ENCODE results near the gene SFXN2. TPM values are rescaled to one million over a fixed set of nuclear protein-coding genes. Genes with fewer than 3 reads are reported as not detected.
"Not testable (repeated sequence)": the region's sequence is repeated elsewhere in the genome, so short reads cannot be mapped to it uniquely, and the experiment has no call there.

The SFXN2 gene
- total RNA-seq, 4 donors from 2014 or later, result 7.2 to 26.4 (median 11.3) TPM

DNA sequence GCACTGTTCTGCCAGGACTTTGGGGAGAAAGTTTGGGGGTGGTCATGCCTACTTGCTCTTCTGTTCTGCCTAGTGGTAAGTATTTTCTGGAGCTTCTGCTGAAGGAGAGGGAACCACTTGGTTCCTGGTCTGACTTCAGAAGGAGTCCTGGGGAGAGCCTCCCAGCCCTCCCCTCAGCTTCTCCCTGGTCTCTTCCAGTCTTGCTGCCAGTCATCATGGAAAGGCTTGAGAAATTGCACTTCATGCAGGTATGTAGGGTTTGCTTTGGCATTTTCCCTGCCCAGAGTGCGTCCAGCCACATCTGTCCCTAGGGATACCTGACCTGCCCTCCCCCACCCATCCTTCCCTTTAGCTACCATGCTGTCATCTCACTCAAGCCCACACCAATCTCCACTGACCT, 18.2 kb downstream of the SFXN2 start:
- no peaks in the 10 kb centered on the region for H3K27me3 ChIP-seq
- no peak overlapping the region for H3K27ac ChIP-seq
- H3K36me3 ChIP-seq, result peaks cover 0 to 72% (median 3%) of the 10 kb centered on the region in 3 donors
- TF ChIP-seq CTCF (IDR thresholded peaks at IDR 0.05) (no peak), EP300 (IDR thresholded peaks at IDR 0.05) (no peak), POLR2A (IDR thresholded peaks at IDR 0.05) (no peak)
- WGBS, 2 donors, result 83% methylated on average over 1 of the region's 1 CpG; no CpG with 5 or more reads in 1 of the 2 donors
- peaks cover 0 to 28% (median 7%) of the 10 kb centered on the region in 4 donors for H3K4me1 ChIP-seq
- no peak overlapping the region for H3K4me3 ChIP-seq
- DNase-seq (ENCODE audit: low spot score in 2 of 2), result no peak
- H3K9me3 ChIP-seq, result no peaks in the 10 kb centered on the region

- no peak for TF ChIP-seq EP300 (IDR thresholded peaks at IDR 0.05)
- no peak for TF ChIP-seq CTCF (IDR thresholded peaks at IDR 0.05)
- TF ChIP-seq POLR2A (IDR thresholded peaks at IDR 0.05), result no peak
- Histone ChIP-seq H3K9me3 (no peaks in the 10 kb centered on the region), H3K27ac (peak overlapping the region in 1 of 4 donors; percentile 62), H3K4me1 (peaks cover 0 to 21% (median 0%) of the 10 kb centered on the region in 4 donors), H3K27me3 (no peaks in the 10 kb centered on the region), H3K36me3 (peaks cover 0 to 63% (median 0%) of the 10 kb centered on the region in 3 donors), H3K4me3 (no peak overlapping the region)
- 56 to 64% methylated on average over 9 of the region's 9 CpGs for WGBS, 2 donors
- DNase-seq (ENCODE audit: low spot score in 2 of 2), result peak; percentile 44 to 70
Measured at GRCh38 chr10:102735065-102735562, 20.7 kb downstream of the SFXN2 start.

DNA sequence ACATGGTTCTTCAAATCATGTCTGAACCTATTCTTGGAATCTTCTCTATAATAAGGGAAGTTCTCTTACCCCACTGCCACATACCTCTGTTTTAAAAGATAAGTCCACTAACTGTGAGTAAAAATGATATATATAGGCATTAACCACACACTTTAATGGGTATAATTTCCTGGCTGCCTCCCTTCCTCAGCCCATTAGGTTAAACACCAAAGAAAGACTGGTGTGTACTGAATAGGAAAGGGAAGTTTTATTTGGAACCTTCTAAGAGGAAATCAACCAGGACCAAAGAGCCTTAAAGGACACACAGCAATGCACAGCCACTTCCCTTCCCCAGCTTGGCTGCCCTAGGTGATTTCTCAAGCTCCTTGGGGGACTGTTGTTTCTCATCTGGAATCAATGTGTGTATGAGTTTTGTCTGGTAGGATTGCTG, 24.3 kb downstream of the SFXN2 start:
- DNase-seq (ENCODE audit: low spot score in 2 of 2), result no peak
- H3K4me1 ChIP-seq, result peaks cover 0 to 29% (median 6%) of the 10 kb centered on the region in 4 donors
- peak in 1 of 2 donors; percentile 43 for TF ChIP-seq EP300 (IDR thresholded peaks at IDR 0.05)
- TF ChIP-seq CTCF (IDR thresholded peaks at IDR 0.05), result no peak
- no peak for TF ChIP-seq POLR2A (IDR thresholded peaks at IDR 0.05)
- H3K9me3 ChIP-seq, result no peaks in the 10 kb centered on the region
- peaks cover 0 to 34% (median 0%) of the 10 kb centered on the region in 3 donors for H3K36me3 ChIP-seq
- peak overlapping the region in 2 of 4 donors; percentile 41 to 59 for H3K27ac ChIP-seq
- H3K4me3 ChIP-seq, result no peak overlapping the region
- H3K27me3 ChIP-seq, result no peaks in the 10 kb centered on the region

- no peaks in the 10 kb centered on the region for H3K9me3 ChIP-seq
- peaks cover 0 to 26% (median 0%) of the 10 kb centered on the region in 3 donors for H3K36me3 ChIP-seq
- H3K4me3 ChIP-seq, result no peak overlapping the region
- TF ChIP-seq POLR2A (IDR thresholded peaks at IDR 0.05) (no peak), CTCF (IDR thresholded peaks at IDR 0.05) (no peak), EP300 (IDR thresholded peaks at IDR 0.05) (no peak)
- H3K27ac ChIP-seq, result no peak overlapping the region
- H3K27me3 ChIP-seq, result no peaks in the 10 kb centered on the region
- WGBS, 2 donors, result 80 to 82% methylated on average over 2 of the region's 2 CpGs
- H3K4me1 ChIP-seq, result peaks cover 0 to 32% (median 6%) of the 10 kb centered on the region in 4 donors
- DNase-seq (ENCODE audit: low spot score in 2 of 2), result no peak
Measured at GRCh38 chr10:102740229-102740628, 25.8 kb downstream of the SFXN2 start.

- H3K27me3 ChIP-seq, result no peaks in the 10 kb centered on the region
- peaks cover 0 to 36% (median 12%) of the 10 kb centered on the region in 4 donors for H3K4me1 ChIP-seq
- 66 to 80% methylated on average over 2 of the region's 2 CpGs for whole genome bisulfite sequencing, 2 donors
- H3K27ac ChIP-seq, result no peak overlapping the region
- TF ChIP-seq POLR2A (IDR thresholded peaks at IDR 0.05), result no peak
- no peak for TF ChIP-seq CTCF (IDR thresholded peaks at IDR 0.05)
- no peak for DNase-seq (ENCODE audit: low spot score in 2 of 2)
- no peak overlapping the region for H3K4me3 ChIP-seq
- peaks cover 0 to 14% (median 0%) of the 10 kb centered on the region in 3 donors for H3K36me3 ChIP-seq
- no peaks in the 10 kb centered on the region for H3K9me3 ChIP-seq
Measured at GRCh38 chr10:102741726-102742237, 27.3 kb downstream of the SFXN2 start.

DNA sequence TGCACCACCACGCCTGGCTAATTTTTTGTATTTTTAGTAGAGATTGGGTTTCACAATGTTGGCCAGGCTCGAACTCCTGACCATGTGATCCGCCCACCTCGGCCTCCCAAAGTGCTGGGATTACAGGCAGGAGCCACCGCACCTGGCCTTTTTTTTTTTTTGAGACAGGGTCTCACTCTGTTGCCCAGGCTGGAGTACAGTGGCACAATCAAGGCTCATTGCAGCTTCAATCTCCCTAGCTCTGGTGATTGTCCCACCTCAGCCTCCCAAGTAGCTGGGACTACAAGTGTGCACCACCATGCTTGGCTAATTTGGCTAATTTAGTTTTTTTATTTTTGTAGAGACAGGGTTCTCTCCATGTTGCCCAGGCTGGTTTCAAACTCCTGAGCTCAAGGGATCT, 27.9 kb downstream of the SFXN2 start:
- not testable (repeated sequence) for H3K36me3 ChIP-seq; H3K9me3 ChIP-seq; H3K4me3 ChIP-seq; H3K27me3 ChIP-seq; H3K27ac ChIP-seq; DNase-seq (ENCODE audit: low spot score in 2 of 2)
- peaks cover 0 to 39% (median 12%) of the 10 kb centered on the region in 4 donors for H3K4me1 ChIP-seq
- 86 to 87% methylated on average over 5 of the region's 5 CpGs for WGBS, 2 donors

All from tibial nerve (tissue), 4 donors.